Activated CD8-positive, alpha-beta memory T cell treated with anti-CD3 and anti-CD28 coated beads, Interleukin-2, amount 50 U/mL, for 48 hours (primary cell): ENCODE measurements around the gene OR10J1.
"Not testable (repeated sequence)": the region's sequence is repeated elsewhere in the genome, so short reads cannot be mapped to it uniquely, and the experiment has no call there.

Experiments
- DNase-seq: peaks from one replicate; pipeline ENCODE4 v3.0.0-alpha.2; 2020

The OR10J1 gene, protein sequence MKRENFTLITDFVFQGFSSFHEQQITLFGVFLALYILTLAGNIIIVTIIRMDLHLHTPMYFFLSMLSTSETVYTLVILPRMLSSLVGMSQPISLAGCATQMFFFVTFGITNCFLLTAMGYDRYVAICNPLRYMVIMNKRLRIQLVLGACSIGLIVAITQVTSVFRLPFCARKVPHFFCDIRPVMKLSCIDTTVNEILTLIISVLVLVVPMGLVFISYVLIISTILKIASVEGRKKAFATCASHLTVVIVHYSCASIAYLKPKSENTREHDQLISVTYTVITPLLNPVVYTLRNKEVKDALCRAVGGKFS

DNA sequence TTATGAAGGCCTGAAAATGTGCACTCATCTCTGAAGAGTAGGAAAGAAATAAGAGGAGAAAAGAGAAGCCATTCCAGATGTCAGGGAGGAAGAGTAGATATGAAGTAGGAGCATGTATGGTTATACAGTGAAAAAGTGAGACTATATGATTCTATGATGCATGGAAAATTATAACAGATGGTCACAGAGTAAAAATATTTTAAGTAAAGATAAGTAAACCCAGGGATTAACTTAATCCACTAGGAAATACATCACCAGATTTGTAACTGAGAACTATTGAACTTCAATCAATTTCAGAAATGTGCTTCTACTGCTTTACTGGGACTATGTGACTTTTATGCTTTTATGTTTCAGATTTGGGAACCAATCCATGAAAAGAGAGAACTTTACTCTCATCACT lies at the start of gene OR10J1:
OR10J1 (plus strand) TSS at position 301 of the 400 bp plus-strand sequence; CDS start at position 371, 70 bp downstream.
- DNase-seq = no peak

DNA sequence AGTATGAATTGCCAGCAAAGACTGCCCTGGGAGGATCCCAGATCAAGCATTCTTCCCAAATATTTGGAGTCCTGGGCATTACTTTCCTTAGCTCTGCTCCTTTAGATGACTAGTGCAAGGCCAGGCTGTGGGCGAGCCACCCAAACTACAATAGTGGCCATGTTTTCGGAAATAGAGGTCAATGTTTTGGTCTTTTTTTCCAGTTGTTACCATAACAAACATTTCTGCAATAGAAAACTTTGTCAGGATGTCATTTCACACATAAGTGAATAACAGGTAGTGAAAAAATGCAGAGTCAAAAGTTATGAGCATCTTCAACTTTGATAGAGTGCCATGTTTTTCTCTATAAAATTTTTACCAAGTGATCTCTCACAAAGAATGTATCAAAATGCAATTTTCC lies 32.7 kb upstream of the OR10J1 start:
- DNase-seq = no peak

DNA sequence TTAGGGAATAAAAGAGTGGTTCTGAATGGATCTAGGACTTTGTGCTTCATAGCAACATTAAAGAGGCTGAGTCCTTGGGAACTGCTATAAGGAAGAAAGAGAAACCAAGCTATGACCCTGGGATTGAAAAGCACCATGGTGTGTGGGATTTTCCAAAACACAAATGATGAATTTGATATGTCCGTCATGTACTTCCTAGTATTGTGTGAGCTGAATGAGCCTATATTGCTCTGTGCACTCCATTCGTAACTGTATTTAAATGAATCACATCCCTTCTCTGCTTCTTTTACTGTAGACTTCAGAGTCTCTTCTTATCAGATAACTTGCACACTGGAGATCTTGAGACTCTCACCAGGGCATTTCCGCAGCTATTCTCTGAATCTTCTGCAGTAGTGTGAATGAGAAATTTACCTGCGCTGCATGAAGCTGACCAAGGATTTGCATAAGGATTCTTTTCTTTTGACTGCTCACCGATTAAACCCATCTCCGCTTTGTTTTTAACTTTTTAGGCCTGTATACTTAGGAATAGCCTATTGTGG lies 30.6 kb upstream of the OR10J1 start:
- no peak for DNase-seq

DNA sequence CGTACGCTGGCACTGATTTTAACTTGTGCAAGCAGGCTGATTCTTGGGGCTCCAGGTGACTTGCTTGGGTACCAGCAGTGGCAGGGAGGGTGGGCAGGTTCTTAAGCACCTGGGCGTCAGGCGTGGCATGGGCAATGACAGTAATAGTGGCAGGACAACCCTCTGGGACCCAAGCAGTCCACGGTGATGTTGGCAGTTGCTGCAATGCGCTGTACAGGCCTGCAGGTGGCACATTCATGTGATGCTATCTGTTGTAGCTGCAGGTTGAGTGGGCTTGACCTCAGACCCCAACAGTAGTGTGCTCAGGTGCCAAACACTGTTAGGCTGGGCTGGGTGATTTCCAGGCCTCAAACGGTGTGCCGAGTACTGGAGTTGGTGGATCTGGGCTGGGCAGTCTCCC lies 17.7 kb upstream of the OR10J1 start:
- DNase-seq = no peak

DNA sequence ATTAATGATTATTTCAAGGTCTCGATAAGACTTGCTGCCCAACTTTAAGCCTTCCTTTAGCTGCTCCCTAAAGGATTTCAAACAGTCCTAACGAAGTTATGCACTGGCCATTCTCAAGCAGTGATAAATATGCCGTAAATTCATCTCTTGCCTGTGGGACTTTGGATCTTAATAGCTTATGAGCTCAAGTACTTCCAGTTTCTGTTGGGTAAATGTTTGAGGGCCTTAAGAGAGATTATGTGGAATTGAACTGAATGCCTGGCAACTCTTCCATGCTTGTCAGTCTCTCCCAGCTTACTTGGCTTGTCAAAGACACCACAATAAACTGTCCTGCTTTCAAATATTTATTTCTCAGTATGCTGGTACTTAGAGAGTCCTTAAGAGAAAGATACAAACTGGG lies 11.0 kb upstream of the OR10J1 start:
- no peak for DNase-seq

DNA sequence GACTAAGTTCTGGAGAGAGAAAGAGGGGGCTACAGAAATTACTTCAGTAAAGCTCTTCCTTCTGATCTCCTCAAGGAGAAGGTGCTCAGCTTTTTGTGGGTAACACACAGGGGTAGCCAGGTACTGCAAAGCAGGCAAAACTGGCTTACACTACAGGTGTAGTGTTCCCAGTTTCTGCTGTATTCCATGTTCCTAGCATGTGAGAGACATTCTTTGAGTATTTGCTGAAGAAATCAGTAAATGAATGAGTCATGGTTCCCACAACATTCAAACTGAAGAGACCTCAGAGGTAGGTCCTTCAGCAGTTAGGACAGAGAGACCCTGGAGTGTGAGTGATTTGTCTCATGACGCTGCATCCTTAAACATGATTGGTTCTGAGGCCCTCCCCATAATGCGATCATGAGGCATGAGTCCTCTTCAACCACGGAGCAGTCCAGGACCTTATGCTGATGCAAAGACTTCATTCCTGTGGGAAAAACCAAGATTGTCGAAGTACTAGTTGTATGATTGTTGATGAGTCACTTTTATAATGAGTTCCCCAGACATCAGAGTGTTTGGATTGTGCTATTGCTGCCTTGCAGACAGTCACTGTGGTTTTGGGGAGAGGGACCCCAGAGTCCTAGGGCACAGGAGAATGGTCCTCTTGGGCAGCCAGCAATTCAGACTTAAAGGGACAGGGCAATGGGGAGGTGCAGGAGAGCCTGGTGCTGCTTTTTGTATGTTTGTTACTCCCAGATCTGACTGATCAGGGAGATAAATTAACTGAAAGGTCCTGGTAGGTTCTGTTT lies 10.3 kb upstream of the OR10J1 start:
- DNase-seq = no peak

DNA sequence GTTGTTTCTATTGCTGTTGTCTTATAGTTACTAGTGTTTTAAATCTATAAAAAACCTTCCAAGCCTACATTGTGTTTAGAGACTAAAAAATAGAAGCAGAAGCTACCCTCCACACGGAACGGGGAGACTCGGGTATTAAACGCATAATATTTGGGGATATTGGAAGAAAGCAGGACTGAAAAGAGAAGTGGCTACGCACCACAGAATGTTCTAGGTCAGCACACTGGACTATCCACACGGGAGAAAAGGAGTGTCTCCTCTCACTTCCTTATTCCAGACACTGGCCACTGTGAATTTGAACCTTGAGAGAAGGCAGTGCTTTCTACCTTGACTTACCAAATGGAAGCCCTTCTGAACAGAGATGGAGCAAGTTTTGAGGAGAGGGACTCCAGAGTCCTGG lies 8.5 kb upstream of the OR10J1 start:
- DNase-seq = no peak

DNA sequence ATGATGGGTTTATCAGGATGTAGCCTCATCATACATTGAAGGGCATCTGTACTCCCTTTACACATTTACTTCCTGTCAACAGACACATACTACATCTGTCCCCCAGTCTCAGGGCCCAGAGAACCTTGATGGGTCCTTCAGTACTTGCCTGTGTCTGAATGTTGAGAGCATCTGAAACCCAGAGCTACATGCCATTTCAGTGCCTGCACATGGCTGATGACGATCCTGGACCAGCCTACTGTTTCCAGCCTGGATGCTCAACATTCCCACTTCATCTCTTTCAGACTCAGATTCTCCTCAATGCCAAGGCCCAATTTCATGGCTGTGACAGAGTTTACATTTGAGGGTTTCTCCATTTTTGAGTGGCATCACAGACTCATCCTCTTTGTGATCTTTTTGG lies 7.6 kb upstream of the OR10J1 start, which contains the start of gene OR10J4:
OR10J4 (plus strand) TSS at position 301 of the 400 bp plus-strand sequence.
- no peak for DNase-seq

DNA sequence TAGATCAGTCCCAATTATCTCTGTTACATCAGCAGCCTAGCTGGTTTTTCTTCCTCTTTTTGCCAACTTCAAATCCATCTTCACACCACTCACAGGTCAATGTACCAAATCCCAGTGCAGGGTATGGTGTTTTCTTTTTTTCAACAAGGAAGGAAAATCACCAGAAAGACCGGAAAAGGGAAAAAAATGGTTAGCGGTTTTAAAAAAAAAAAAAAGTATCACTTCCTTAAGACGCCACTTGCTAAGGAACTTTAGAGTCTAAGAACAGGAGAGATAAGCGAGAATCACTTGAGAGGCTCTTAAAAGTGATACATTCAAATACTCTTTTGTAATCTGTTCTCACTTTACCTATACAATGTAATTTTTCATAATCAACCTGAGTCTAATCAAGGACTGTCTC lies 3.1 kb upstream of the OR10J1 start:
- DNase-seq = no peak

DNA sequence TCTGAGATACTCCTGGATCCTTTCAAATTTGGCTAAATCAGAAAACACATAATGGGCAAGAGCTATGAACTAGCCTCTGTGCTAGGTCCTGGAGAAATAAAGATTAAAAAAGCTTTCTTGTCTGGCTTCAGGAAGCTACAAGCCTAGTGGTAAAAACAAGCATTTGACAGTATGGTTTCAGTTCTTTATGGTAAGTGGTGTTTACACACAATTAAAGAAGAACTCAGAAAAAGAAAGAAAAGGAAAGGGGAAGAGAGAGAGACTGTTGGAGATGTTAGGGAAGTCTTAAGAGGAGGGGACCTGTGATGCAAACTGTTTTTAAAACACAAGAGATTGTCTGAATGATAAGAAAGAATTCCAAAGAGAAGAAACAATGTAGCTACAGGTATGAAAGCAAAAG lies 1.8 kb downstream of the OR10J1 start:
- no peak for DNase-seq

DNA sequence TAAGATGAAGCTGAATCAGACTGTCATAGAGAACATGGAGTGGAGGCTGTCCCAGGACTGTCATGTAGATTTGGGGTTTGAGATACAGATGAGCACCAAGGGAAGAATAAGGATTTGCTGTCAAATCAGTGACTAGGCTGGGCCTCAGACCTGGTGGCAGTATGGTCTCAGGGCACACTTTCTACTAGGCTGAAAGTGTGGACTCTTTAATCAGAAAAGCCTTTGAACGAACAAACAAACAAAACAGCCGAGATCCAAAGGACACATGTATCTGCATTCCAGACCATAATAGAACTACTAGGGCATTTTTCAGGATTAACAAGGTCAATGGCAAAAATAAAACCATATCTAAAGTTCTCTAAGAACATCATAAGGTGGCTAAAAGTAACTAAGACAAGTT lies 2.9 kb downstream of the OR10J1 start:
- DNase-seq = no peak

DNA sequence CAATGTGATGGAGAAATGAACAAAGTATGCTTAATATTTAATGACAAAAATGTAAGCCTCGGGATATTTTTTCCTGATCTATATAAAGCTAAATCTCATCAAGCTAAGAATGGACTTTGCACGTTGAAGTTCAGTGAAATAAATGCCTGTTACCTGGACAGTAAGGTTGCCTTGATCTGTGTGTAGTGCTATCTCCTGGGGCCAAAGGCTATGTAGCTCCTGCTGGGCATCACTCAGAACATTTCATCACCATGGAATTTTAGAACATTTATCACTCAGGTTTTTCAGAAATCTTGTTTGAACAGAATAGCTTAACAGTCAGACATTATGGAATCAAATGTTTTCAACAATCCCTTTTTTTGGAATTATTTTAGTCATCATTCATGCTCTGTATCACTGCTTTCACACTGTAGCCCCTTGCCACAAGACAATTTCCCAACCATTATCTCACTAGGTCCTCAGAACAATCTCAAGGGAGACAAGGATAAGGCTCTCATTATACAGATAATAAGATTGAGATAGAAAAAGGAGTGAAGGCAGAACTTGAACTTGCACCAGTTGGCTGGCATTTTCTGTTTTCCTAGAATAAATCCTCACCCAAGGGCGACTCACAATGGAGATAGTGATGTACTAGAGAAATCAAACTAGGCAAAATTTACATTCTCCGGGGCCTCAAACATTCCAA lies 3.7 kb downstream of the OR10J1 start:
- DNase-seq = no peak

DNA sequence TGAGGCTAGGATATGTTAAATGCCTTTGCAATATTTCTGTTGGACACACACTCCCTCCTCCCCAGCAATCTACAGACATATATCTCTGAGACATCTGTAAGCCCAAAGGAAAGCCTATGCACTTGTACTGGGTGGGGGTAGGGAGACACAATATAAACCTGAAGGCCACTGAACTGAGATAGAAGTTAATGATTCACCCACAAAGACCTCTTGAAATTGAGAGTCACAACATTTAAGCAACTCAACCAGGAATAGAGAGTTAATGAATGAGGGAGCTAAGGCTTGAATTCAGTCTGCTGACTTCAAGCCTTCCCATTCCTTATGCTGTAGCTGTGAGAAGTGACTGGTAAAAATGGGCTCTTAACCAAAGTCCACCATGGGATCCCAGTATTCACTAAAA lies 5.0 kb downstream of the OR10J1 start:
- DNase-seq = no peak

DNA sequence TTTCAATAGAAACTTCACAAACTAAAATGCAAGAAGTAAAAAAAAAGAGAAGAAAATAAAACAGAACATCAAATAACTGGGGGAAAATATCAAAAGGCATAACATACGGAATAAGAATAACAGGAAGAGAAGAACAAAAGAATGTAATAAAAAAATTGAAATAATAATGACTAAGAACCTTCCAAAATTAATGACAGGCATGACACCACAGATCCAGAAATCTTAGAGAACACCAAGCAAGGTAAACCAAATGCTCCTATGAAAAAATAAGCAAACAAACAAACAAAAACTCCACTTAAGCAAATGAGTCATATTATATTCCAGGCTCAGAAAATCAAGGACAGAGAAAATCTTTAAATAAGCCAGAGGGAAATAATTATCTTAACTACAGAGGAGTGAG lies 8.7 kb downstream of the OR10J1 start:
- DNase-seq = no peak

DNA sequence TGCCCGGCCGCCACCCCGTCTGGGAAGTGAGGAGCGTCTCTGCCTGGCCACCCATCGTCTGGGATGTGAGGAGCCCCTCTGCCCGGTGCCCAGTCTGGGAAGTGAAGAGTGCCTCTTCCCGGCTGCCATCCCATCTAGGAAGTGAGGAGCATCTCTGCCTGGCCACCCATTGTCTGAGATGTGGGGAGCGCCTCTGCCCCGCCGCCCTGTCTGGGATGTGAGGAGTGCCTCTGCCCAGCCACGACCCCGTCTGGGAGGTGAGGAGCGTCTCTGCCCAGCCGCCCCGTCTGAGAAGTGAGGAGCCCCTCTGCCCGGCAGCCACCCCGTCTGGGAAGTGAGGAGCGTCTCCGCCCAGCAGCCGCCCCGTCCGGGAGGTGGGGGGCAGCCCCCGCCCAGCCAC lies 10.1 kb downstream of the OR10J1 start:
- DNase-seq = not testable (repeated sequence)

DNA sequence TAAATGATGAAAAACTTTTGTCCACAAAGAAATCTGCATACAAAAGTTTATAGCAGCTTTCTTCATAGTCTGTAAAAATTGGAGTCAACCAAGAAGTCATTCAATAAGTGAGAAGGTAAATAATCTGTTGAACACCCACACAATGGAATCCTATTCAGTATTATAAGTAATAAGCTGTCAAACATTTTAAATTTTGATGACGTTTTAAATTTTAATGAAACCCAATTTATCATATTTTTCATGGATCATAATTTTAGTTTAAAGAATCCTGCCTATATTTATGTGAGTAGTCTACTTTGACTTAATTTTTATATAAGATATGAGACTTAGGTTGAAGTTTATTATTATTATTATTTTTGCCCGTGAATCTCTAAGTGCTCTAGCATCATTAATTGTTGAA lies 20.0 kb downstream of the OR10J1 start:
- DNase-seq = no peak

DNA sequence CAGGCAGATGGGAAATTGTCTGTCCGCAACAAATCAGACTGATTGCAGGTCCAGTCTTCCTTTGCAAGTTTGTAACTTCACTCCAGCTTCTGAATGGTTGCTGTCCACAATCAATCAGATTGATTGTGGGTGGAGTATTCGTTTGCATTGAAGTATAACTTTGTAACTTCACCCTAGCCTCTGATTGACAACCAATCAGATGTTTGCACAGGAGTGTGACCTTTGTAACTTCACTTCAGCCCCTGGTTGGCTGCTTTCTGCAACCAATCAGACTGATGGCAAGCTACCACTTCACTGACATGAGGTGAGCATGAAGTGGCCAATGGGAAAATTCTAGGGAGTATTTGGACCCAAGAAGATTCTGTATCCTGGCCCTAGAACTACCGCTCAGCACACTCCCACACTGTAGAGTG lies 25.7 kb downstream of the OR10J1 start:
- no peak for DNase-seq

DNA sequence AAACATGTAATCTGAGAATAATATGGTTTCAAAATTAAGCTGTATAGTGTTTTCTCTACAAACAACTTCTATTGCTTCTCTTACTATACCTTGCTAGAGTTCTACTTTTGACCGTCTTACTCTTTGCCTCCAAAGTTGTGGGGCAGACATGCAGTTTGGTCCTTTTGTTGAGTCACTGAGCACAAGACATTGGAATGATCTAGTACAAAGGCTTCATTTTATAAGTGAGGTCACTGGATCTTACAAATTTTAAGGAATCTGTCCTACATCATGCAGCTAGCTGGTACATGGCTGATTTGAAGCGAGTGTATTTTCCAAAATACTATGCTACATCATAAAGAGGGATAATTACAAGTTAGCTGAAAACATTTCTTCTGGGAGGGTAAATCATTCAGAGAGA lies 28.8 kb downstream of the OR10J1 start:
- DNase-seq = no peak

DNA sequence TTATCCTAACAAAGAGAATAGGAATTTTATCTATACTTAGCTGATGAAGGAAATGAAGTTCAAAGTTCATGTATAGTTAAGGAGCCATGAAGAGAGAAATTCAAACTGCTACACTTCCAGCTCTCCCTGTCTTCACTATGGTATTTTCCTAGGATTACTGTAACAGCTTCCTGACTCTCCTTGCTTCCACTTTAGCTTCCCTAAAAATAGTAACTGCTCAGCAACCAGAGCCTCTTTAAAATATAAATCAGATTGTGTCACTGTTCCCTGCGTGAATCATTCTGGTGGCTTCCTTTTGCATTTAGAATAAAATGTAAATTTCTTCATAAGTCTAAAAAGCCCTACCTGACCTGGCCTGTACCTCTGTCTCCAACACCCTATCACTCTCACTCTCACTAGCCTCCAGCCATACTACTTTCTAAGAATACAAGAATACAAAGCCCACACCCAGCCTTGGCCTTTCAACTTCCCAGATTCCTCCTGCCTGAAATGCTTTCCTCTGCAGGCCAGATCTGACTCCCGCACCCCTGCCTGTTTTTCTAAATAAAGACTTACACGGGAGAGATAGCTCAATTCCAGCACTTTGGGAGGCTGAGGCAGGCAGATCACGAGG lies 30.5 kb downstream of the OR10J1 start:
- no peak for DNase-seq

DNA sequence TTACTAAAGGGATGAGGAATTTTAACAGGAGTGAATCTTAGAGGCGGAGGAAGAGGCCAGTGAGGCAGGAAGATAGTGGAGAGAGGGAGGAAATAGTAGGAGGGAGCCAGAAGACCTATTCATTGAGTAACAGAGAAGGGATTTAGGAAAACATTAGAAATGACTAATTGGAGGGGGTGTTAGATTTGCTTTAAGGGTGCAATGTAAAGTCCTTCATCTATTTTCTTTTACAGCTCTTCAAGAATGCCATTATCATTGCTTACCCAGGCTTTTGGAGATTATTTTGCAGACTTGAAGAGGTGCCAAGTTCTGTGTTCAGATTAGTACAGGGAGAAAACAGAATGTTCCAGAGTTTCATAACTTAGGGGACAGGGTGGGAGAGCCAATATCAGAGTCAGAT lies 33.8 kb downstream of the OR10J1 start:
- no peak for DNase-seq

DNA sequence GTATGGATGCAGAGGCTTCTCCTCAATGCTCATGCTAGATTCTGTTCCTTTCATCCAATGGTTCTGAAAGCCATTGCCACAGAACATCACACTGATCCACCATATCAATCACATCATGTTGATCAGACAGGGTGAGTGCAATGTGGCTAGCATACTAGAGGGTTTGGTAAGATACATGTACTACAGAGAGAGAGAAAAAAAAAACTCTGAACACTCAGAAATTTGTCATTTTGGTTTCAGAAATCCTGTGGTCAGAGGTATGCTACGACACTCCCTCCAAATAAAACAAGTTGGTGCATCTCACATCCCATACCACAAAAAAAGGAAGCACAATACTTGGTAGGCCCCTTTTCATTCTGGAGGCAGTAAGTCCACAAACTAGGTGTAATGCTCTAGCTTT lies 35.4 kb downstream of the OR10J1 start:
- DNase-seq = no peak

DNA sequence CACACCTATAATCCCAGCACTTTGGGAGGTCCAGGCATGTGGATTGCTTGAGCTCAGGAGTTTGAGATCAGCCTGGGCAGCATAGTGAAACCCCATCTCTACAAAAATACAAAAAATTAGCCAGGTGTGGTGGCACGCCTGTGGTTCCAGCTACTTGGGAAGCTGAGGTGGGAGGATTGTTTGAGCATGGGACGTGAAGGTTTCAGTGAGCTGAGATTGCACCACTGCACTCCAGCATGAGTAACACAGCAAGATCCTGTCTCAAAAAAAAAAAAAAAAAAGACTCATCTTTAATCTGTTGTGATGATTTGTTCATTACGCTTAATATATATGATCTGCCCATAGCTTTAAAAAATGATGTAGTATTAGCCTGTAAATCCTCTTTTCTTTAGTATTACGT lies 44.0 kb downstream of the OR10J1 start:
- DNase-seq = no peak
